GM13977 (cell line): ENCODE results near the gene SLC2A5.
"Not testable (repeated sequence)": the region's sequence is repeated elsewhere in the genome, so short reads cannot be mapped to it uniquely, and the experiment has no call there.

ENCODE experiments used
- DNase-seq: peaks from one replicate; pipeline ENCODE4 v3.0.0; 2012; ENCODE audit warnings: low spot score
- in situ Hi-C: fragments of 300-500 bp; cut with MboI; formaldehyde crosslinking; loops from one replicate; pipeline ENCODE4 v1.12.0; 2022; ENCODE audit warnings: low sequenced_read_pairs, low pct_unique_long_range_greater_than_20kb, mixed read lengths, inconsistent platforms; ENCODE audit not compliant: unreplicated experiment
- TF ChIP-seq, protein P1 (sequence below): IDR thresholded peaks from 2 replicates; pipeline ENCODE4 v1.5.1; 2012; ENCODE audit warnings: mild to moderate bottlenecking, control low read depth; ENCODE audit not compliant: insufficient read depth; ENCODE audit errors: extremely low read depth, missing control alignments

The SLC2A5 gene

GRCh38 chr1:9004031-9004699, 65.3 kb downstream of the SLC2A5 start:
- no peak for DNase-seq
- TF ChIP-seq, protein P1, sequence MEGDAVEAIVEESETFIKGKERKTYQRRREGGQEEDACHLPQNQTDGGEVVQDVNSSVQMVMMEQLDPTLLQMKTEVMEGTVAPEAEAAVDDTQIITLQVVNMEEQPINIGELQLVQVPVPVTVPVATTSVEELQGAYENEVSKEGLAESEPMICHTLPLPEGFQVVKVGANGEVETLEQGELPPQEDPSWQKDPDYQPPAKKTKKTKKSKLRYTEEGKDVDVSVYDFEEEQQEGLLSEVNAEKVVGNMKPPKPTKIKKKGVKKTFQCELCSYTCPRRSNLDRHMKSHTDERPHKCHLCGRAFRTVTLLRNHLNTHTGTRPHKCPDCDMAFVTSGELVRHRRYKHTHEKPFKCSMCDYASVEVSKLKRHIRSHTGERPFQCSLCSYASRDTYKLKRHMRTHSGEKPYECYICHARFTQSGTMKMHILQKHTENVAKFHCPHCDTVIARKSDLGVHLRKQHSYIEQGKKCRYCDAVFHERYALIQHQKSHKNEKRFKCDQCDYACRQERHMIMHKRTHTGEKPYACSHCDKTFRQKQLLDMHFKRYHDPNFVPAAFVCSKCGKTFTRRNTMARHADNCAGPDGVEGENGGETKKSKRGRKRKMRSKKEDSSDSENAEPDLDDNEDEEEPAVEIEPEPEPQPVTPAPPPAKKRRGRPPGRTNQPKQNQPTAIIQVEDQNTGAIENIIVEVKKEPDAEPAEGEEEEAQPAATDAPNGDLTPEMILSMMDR: no peak
- in situ Hi-C loops: no loop called here

GRCh38 chr1:9002215-9002560, 67.2 kb downstream of the SLC2A5 start:
- in situ Hi-C loops, DNase-seq: not testable (repeated sequence)

DNA sequence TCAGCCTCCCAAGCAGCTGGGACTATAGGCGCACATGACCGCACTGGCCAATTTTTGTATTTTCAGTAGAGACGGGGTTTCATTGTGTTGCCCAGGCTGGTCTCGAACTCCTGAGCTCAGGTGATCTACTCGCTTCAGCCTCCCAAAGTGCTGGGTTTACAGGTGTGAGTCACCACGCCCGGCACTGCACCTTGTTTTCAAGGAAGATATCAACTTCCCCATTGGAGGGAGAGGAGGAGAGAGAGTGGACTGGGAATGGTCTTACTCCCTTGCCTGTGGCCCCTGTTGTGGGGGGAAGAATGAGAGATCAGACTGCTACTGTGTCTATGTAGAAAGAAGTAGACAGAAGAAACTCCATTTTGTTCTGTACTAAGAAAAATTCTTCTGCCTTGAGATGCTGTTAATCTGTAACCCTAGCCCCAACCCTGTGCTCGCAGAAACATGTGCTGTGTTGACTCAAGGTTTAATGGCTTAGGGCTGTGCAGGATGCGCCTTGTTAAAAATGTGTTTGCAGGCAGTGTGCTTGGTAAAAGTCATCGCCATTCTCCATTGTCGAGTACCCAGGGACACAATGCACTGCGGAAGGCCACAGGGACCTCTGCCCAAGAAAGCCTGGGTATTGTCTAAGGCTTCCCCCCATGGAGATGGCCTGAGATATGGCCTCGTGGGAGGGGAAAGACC, 67.8 kb downstream of the SLC2A5 start:
- DNase-seq, in situ Hi-C loops: not testable (repeated sequence)

- not testable (repeated sequence) for DNase-seq
- in situ Hi-C loops: loop anchor here (10.0 kb wide), 1 partner anchor 79 kb away; no protein-coding TSS in a partner anchor
Observed at GRCh38 chr1:8993962-8994675, 75.3 kb downstream of the SLC2A5 start.

DNA sequence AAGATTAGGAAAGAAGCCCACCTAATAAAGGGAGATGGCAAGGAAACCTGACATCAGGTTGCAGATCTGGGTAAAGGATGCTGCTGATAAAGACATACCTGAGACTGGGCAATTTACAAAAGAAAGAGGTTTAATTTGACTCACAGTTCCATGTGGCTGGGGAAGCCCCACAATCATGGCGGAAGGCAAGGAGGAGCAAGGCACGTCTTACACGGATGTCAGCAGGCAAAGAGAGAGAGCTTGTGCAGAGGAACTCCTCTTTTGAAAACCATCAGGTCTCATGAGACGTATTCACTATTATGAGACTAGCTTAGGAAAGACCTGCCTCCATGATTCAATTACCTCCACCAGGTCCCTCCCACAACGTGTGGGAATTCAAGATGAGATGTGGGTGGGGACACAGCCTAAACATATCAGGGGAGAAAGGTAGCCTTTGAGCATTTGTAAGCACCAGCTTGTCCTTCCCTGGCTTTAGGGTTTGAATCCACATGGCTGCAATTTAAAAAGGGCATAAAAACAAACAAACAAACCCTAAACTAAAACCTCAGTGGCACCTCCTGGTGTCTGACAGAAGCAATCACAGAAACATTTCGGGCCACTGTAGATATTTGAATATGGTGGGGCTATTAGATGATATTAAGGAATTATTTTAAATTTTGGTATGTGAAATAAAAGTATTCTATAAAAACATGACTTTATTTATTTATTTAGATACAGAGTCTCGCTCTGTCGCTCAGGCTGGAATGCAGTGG, 76.3 kb downstream of the SLC2A5 start:
- no peak for DNase-seq
- TF ChIP-seq, protein P1: peak; percentile 4
- in situ Hi-C loops: loop anchor here (10.0 kb wide), 1 partner anchor 78 kb away; no protein-coding TSS in a partner anchor

DNA sequence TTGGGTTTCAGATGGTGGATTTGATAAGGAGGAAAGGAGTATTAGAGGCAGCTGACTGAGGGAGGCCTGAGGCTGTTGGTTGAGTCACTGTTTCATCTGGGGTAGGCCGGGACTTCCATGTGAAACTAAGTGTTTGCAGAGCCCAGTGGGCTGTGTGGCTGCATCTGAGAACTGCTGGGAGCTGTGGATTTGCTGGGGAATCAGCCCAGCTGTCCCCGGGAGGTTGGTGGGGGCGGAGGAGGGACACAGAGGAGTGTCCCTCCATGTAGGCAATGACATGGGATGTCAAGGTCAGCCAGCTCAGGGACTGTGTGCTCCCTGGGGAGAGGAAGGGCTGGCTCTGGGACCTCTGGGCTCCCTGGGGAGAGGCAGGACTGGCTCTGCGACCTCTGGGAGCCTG, 79.6 kb downstream of the SLC2A5 start:
- in situ Hi-C loops: loop anchor here (10.0 kb wide), 1 partner anchor 75 kb away; no protein-coding TSS in a partner anchor
- TF ChIP-seq, protein P1: no peak
- no peak for DNase-seq

GRCh38 chr1:8989061-8989460, 80.4 kb downstream of the SLC2A5 start:
- in situ Hi-C loops: no loop called here

More at GRCh38 chr1:8989061-8989460, 80.4 kb downstream of the SLC2A5 start:
- no peak for DNase-seq
- TF ChIP-seq, protein P1: no peak
